NCI-H748 (cell line): ENCODE results near the gene ANP32A.

Source experiments
- DNase-seq: peaks from one replicate; lab custom pipeline; 2025; ENCODE audit not compliant: unreplicated experiment; lab: John Stamatoyannopoulos, UW

Gene ANP32A

DNA sequence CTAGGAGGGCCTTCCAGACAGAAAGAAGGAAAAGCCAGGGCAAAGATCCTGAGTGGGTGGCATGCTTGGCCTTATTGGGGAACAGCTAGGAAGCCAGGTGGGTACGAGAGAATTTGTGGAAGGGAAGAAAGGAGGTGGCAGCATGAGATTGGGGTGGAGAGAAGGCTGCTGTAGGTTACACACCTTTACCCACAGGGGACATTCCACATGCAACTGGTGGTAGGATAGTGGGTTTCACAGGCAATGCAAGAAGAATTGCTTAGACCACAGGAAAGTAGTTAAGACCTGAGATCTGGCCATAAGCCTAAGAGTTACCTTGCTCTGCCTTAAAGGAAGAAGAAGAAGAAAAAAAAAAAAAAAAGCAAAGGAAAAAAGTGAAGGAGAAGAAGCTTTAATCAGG, 19.8 kb downstream of the ANP32A start:
- DNase-seq: no peak

DNA sequence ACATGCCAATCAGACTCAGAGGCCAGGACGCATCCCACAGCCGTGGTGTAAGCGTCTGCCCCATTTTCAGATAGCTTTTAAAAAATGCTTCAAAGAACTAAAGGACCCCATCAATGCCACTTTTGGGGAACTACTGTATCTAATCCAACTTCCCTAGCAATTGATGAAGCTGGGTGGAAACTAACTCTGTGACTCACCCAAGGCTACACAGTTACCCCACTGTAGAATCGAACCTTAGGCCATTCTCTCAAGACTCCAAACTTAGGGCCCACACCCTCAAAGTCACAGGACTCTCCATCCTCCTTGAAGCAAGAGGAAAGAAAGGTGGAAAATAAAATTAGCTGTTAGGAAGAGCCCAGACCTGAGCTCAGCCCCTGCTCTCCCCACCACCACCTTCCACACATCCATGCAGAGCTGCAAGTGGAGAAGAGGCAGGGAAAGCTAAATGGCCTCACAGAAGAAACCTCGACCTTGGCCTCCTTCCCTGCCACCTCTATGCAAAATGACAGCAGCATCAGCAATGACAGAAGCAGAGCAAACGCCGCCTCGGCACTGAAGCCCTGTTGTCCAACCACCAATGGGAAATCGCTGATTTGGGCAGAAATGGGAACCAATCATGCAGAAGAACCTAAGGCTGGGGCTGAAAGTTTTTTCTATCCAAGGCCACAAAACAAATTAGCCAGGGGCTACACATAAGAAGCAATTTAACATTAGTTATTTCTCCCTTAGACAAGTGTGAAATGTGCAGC, 22.2 kb downstream of the ANP32A start:
- DNase-seq: no peak

DNA sequence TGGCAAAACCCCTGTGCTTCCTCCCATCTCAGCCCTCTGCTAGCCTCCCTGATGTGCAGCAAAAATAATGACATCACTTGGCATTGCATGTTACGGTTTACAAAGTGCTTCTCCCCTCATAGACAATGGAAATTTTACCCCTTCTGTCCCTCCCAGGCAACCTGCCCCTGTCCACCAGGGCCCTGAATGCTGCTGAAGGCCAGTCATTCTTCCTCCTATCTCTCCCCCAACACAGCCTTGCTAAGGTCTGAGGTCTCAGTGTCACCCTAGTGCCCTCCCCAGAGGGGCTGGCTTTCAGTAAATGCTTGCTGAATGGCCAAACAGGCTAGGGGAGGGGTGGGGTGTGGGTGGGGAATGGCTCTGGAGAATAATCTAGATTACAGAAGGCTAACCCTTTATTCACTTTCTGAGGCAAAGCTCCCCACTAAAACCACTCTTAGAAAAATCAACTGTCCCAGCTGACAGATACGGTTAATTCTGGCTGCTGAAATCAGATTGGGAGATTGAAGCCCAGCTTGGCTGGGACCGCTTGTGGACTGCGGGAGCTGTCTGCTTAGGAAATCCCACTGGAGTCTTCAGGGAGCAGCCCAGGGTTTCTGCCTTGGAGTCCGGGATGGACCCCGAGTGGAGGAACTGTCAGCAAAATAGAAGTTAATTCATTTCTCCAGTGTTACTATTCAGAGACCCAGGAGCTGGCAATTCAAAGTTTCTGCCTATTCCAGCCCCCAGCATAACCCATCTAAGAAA, 22.9 kb downstream of the ANP32A start:
- no peak for DNase-seq

DNA sequence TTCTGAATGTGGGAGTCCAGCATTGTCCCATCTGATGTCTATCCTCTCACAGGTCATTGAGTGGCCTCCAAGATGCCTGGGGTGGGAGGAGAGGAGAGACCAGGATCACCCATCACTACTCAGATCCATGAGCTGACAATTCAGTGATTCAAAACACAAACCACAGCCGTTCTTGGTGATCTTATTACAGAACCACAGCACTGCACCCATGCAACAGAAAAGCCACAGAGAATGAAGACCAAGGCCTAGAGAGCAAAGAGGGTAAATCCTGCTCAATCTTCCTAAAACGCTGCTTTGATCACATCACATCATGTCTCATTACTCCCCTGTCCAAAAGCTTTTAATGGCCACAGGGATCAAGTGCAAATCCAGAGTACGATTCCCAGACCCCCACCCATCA, 23.5 kb downstream of the ANP32A start:
- DNase-seq: no peak

DNA sequence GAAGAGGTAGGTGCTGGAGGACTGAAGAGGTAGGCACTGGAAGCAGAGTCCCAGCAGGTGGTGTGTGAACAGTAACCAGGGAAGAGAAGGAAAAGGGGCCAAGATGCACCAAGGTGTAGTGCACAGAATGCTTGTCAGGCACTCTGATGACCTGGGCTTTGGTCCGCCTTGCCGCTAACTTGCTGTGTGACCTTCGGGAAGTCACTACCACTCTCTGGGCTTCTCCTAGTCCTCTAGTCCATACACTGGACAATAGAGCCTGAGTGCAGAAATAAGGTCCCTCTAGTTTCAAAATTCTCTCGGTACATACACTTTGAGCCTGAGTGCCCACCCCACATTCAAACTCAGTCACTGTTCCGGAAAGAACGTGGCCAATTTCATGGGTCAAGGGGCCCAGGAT, 24.1 kb downstream of the ANP32A start:
- no peak for DNase-seq

DNA sequence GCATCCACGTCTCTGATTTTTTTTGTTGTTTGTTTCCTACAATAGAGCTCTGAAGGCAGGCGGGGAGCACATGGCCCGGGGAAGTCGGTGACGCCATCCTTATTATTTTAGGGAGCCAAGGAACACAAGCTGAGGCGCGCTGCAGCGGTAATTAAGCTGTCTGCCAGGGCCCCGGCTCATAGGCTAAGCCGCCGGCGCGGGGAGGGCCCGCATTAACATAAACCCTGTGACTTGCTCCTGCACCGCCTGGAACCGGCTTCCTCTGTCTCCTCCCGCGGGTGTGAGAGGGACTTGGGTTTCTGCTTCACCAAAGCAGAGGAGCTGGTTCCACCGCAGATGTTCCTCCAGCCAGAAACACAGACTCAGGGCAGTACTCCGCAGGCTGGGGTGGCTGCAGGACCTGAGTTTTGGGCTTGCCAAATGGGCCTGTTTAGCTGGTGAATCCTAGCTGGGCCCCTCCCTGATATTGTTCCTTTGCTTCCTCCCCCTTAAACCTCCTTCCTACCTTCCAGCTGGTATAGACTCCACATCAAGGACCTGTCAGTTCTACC, 25.3 kb downstream of the ANP32A start:
- no peak for DNase-seq

DNA sequence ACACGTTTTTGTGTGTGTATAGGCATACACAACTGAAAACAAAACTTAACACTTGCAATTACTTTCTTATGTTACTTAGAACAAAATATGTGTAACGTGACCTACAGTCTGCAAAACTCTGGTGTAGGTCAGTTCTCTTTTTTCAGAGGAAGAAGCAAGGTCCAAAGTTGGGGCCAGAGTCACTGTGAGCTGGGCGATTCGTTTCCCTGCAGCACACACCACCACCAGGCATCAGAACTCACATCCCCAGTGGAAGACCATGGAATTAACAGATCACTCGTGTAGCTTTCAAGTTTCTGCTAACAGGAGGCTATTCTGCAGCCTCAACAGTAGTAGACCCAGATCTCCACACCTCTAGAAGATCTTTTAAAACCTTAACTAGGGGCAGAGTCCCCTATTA, 25.8 kb downstream of the ANP32A start:
- DNase-seq: no peak

DNA sequence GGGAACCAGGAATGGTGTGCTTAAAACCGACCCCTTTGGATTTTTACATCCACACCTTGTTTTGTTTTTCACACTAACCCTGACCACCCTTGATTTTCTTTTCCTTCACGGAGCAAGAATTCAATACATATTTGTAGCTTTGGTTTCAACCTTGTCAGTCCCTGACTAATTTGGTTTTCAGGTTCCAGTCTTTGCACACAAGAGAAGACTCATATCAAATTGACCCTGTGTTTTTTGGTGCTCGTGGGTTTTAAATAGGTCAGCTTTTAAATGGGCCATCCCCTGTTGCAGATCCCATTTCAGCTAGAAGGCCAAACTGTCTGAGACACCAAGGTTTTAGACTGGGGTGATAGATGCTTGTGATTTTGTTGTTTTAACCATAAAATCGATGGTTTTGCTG, 26.4 kb downstream of the ANP32A start:
- no peak for DNase-seq

DNA sequence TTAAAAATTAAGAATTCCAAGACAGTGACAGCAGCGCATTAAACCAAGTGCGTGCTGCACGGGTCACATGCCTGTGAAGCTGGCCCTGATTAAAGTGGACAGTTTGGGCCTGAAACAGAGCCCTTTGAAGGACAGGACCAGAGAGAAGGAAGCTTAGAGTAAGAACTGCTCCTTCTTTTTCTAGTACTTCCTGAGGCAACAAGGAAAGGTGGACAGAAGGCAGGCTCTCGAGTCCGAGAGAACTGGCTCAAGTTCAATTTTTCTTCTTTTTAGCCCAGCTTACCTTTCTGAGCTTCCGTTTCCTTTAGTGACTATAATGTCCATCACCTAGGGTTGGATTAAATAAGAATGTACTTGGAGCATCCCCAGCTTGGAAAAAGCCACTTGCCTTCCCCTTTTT, 26.9 kb downstream of the ANP32A start:
- no peak for DNase-seq

DNA sequence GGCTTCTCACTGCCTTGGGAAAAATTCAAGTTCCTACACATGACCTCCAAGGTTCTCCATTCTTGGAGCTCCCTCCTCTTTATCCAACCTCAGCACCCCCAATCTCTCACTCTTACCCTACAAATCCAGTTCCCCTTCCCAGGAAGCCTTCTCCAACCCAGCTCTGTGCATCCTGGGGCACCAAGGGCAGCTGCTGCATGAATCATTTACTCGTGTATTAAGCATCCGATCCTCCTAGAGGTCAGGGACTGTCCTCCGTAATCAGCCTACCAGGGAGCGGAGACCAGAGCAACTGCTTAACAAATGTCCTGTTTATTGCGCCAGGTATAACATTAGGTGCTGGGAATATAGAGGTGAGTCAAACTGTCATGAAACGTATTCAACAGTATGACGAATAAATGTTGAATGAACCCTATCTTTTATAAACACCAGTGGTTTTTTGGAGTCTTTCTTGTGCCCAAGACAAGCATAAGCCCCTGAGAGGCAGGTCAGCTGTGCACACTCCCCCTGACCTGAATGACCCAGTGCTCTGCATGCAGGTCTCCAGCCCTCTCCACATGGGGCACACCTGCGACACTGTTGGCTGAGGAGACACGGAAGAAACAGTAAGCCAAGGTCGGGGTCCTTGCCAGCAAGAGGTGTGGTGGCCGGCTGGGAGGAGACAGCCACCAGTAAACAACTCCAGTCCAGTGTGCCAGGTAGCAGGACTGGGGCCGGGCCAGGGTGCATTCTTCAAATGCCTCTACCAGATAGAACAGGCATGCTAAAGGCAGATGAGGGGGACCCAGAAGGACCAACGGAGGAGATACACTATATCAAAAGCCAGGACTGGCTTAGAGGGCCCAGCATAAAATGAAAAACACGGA, 27.6 kb downstream of the ANP32A start:
- DNase-seq: no peak

DNA sequence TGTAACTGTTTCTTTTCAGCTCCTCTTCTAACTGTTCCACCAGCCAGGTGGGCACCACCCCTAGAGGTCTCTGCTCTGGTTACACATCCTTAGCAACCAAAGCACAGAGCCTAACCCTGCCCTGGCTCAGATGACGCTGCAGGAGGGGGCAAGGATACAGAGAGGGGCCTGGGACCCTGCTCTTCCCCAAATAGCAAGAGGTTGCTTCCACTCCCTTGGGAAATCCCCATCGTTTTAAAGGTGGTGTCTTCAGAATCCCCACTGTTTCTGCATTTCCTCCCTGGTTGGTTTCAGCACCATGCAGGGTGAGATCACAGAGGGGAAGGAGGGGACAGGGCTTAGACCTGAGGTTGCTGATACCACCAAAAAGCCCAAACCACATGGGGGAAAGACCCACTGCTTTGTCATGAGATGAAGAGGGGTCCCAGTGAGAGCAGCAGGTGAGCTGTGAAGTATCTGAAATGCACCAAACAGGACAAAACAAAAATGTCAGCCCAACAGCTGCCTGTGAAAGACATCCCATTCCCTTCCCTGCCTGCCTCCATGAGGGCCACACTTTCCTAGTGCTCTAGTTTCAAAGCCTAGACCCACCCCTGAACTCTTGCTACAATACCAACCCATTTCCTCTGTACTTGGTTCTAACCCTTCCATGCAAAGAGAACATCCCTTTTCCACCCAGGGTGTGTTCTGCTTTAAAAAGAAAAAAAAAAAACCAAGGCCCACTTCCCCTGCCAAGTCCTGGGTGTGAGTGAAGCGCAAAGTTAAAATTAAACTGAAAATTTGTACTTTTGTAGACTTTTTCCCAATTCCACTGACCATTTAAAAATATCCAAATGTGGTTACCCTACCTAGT, 29.0 kb downstream of the ANP32A start:
- no peak for DNase-seq

DNA sequence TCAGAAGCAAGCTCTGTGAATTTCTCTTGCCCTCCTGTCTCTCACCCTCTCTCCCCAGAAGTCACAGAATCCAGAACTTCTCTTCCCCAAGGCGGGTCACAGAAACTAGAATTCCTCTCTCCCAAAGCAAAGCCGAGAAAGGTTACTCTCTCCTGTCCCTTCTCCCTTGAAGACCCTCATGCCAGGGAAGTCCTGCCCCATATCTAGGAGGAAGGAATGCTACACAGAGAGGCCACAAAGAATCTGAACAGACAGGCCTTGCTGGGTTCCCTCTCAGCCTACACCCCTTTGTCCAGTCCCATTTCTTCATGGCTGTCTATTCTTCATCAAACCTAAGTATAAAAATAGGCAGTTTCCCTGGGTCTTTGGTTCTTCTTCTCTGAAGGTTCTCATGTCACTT, 29.8 kb downstream of the ANP32A start:
- no peak for DNase-seq

DNA sequence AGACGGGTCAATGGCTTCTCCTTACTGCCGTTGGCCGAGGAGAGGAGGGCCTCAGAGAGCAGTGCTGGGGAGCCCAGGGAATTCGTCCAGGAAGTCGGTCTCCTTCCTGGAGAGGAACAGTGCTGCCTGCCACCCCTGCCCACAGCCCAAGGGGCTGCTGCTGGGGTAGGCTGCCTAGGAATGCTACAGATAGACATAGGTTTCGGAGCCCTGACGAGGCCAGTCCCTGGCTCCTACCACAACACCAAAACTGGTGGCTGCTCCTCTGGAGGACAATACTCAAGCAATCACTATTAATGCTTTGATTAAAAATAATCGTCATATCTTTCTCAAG, 30.5 kb downstream of the ANP32A start:
- DNase-seq: no peak

DNA sequence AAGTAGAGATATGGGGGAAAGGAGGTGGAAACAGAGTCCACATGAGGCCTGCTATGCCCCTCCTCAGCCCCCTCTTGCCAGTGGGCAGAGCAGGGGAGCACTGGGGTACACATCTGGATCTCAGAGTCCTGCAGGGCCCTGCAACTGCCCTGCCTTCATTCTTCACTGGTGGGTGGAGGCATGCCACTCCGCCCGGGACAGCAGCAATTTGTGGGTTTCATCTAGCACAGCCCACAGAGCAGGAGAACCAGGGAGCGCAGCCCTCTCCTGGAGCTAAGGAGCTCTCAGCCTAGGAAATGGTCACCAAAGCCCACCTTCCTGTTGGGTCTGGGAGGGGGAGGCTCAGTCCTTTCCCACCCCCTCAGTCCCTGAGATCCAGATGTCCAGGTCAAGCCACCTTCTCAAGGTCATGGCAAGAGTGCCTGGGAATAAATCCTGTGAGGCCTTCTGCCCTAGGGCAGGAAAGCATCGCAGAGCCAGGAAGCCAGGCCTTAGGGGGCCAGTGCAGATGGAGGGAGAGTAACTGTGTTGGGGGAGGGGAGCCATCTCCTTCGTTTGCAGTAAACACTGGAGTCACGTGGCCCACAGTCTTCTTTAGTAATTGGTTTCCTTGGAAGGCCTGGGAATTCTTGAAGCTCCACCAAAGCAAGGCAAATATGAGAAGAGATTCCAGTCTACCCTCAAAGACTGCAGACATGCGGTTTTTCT, 31.0 kb downstream of the ANP32A start:
- no peak for DNase-seq

DNA sequence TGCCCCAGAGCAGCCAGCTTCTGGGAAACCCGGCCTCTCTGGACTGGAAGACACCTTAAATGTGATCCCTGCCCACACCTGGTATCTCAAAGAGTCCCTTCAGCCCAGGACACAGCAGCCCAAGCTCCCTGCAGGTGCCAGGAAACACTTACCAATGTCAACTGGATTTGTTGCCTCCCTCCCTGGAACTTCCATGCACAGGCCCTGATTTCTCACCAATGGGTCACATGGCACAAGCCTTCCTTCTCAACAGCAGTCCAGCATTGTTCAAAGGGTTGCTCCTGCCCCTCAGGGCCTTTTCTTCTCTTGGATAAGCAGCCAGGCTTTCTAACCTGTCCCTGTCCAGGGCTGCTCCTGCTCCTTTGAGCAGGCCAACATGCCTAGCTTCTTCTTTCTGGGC, 31.6 kb downstream of the ANP32A start:
- no peak for DNase-seq

DNA sequence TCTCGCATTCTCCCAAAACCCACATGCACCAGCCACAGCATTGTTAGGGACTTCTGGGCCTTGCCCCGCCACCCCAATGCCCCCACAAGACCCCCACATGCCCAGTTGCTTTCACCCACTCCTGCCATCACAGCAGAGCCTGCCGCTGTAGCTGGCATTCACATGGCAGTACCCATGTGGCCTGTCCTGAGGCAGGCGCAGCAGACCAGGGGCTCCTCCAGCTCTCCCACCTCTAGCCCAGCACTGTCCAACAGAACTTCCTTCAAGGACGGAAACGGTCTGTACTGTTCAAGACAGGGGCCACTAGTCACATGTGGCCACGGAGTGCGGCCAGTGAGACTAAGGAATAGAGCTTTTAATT, 32.5 kb downstream of the ANP32A start:
- DNase-seq: no peak

DNA sequence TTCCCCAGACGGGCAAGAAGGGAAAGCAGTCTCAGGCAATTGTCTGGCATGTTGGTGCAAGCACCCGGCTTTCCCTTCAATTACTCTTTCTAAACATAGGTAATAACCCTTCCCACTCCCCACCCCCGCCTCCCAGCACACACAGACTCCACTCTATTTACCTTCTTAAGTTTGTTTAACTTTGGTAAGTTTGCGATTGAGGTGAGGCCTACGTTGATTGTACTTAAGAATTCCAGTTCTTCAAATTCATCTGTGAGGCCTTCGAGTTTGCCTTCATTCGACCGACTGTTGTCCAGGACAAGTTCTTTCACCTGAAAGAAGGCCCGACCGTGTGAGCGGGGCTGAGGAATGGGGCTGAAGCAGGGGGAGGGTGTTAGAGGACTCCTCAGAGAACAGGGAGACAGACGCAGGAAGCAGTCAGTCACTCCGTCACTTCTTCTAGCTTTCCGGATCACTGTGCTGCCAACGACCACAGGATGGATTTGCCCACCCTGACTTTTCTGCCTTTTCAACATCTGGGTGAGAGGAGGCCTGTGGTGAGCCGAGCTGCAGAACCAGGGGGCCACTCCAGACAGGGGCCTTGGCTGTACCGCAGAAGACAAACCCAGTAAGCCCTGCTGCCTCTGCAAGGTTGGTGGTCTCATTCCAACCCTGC, 33.0 kb downstream of the ANP32A start:
- no peak for DNase-seq

DNA sequence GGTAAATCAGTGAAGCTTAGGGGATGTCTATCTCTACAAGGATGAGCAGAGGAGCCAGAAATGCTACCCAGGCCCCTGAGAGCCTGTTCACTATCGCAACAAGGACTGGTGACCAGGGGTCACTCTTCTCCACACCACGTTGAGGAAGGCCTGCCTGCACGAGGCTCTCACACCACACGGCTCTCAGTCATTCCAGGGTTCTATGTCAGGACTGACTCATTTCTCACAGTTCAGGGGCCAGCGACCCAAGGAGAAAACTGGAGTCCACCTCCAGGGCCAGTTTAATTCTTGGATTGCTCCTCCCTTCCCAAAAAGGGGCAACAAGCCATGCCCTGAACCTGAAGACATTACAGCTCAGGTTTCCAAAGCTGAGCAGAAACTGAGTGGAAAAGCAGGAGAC, 33.9 kb downstream of the ANP32A start:
- DNase-seq: no peak

DNA sequence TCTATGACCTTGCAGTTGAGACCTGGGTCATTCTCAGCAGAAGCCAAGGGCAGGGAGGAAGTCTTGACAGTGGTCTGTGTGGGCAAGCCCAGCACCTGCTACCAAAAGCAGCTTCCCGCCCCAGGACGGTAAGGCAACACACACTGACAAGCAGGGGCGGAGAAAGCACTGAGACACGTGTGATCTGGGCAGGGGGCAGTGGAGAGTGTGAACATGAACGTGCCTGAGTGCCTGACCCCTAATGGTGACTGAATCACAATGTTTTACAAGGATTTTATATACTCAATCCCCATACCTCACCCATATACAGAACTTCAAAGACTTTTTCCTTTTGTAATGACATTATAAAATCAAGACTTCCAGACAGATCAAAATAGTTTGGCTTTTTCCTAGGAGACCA, 35.2 kb downstream of the ANP32A start:
- no peak for DNase-seq

DNA sequence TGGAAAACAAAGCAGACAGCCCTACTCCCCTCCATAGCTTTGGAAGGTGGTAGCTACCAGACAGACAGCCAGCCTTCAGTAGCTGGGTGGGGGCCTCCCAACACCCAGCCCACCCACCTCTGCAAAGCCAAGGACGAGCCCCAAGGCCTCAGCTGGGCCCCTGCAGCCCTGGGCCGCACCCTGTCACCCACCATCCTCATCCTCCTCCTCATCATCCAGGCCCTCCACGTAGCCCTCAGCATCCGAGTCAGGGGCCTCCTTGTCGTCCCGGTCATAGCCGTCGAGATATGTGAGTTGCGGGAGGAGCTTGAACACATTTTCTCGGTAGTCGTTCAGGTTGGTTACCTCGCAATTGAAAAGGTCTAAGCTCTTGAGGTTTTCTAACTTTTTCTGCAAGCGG, 36.5 kb downstream of the ANP32A start:
- DNase-seq: no peak
